Dedifferentiated amniotic fluid mesenchymal stem cell (primary cell): ENCODE measurements around the gene ENC1.
"Not testable (repeated sequence)": the region's sequence is repeated elsewhere in the genome, so short reads cannot be mapped to it uniquely, and the experiment has no call there.

ENCODE experiments used
- DNase-seq: peaks from one replicate; pipeline ENCODE4 v3.0.0-alpha.2; 2016; ENCODE audit errors: extremely low spot score

ENC1 gene, protein sequence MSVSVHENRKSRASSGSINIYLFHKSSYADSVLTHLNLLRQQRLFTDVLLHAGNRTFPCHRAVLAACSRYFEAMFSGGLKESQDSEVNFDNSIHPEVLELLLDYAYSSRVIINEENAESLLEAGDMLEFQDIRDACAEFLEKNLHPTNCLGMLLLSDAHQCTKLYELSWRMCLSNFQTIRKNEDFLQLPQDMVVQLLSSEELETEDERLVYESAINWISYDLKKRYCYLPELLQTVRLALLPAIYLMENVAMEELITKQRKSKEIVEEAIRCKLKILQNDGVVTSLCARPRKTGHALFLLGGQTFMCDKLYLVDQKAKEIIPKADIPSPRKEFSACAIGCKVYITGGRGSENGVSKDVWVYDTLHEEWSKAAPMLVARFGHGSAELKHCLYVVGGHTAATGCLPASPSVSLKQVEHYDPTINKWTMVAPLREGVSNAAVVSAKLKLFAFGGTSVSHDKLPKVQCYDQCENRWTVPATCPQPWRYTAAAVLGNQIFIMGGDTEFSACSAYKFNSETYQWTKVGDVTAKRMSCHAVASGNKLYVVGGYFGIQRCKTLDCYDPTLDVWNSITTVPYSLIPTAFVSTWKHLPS

DNA sequence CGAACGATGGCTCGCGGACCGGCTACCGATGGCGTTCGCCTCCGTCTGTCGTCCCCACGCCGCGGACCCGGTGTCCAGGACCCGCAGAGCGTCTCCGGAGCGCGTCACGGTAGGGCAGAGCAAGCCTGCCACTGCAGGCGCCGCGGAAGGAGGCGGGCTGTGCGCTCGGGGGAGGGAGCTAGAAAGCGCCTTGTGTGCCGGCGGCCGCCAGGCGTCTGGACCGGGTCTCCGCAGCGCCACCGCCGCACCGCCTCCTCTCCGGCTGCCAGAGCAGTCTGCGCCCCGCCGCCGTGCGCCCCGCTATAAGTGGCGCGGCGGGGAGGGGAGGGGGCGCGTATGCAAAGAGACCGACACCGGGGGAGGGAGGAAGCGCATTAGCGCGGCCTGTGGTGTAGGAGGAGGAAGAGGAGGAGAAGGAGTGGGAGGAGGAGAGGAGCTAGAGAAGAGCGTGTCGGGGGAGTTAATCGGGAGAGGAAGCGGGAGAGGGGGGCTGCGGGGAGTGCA lies at the start of gene ENC1:
TSS of gene ENC1 (minus strand) at position 279 of the 504 bp plus-strand sequence. CDS start 4,243 bp downstream, outside the sequence.
- DNase-seq: peak; percentile 70

DNA sequence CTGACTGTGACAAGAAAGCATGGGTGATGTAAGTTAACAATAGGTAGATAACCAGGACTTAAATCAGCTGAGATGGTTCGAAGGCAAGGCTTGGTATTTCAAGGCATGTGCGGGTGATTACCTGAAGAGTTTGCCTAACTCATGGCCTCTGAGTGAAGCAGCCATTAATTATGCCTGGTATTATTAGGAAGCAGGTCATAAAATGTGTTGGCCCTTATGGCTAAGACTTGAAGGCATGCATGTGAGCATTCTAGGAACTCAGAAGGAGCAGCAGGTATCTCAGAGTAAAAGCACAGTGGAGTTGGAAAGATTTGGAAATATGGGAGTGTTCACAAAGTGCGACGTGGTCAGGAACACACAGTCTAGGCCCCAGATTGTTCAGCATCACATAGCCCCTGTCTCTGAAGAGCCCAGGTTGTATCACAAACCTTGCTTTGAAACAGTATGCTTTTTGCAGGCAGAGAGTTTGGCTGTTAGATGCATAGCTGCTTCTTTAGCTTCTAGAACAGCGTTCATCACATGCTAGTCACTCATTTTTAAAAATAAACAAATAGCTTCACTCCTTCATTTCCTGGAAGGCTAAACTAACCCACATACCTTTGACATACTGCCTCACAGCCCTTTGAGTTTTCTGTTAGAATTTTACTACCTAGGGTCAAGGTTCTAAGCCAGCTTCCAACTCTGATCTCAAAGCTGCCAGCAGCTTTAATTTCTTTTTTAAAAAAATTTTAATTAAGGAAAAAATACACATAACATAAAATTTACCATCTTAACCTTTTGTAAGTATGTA lies 46.6 kb upstream of the ENC1 start:
- DNase-seq: no peak

DNA sequence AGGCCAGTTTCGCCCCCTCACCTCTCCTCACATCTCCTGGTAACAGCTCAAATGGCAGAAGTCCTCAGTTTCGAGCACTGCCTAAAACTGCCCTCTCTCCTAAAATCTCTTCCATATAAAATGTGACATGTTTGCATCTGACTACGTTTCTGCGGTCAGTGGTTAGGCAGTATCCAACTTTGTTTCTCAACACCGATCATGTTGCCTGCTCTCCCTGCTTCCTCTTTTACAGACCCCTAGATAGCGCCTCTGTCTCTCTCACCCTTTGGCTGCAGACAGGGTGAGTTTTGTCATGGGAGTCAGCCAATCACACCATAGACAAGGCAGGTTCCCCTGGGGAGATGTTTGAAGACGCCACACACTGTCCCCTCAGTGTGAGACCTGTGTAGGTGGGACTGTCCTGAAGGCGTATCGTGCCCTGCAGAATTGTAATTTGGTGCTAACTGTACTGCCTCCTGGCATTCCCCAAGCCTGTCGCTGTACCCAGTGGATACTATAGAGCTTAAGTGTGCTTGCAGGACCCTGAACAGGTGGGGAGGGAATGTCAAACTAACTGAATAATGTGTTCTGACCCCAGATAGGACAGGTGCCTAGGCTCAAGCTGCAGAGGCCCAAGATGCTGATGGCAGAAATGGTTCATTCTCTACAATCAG lies 45.6 kb upstream of the ENC1 start:
- no peak for DNase-seq

DNA sequence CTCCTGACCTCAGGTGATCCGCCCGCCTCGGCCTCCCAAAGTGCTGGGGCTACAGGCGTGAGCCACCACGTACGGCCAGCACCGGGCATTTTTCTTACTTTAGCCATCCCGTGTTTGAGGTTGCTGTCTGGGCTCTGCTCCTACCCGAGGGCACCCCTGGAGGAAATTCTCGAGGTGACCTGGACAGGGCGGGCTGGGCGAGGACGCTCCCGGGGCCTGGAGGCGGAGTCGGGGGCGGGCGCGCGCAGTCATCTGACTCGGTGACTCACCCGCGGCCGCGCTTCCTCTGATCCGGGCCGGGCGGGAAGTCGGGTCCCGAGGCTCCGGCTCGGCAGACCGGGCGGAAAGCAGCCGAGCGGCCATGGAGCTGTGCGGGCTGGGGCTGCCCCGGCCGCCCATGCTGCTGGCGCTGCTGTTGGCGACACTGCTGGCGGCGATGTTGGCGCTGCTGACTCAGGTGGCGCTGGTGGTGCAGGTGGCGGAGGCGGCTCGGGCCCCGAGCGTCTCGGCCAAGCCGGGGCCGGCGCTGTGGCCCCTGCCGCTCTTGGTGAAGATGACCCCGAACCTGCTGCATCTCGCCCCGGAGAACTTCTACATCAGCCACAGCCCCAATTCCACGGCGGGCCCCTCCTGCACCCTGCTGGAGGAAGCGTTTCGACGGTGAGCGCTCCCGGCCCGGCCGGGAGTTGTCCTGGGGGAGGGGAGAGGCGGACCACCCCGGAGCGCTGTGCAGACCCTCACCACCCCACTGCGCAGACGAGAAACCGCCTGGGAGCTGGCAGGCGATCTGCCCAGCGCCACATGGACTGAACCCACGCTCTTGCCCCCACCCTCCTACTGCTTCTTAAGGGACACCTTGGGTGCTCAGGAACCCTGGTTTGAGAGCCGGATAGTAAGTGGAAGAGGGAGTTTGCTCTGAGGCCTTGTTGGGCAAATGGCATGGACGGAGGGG lies 44.6 kb upstream of the ENC1 start, which contains the start of gene HEXB:
TSS of gene HEXB (plus strand) at position 334 of the 952 bp plus-strand sequence. CDS start at position 362, 28 bp downstream.
- DNase-seq: peak; percentile 71

DNA sequence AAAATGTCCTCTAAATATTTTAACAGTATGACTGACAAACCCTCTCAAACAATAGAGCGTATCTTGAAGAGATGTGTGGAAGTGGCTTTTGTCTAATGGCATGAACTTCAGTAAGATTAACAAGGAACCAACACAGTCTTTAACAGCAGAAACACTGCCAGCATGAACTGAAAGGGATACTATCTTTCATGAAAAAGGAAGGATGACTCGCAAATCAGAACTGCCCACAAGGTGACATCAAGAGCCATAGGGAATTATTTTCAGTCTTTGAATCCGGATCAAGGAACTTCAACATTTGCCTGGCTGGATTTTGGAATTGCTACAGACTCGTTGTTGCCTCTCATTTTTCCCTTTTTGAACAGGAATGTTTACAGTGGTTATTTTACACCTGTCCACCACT lies 39.4 kb upstream of the ENC1 start:
- no peak for DNase-seq

DNA sequence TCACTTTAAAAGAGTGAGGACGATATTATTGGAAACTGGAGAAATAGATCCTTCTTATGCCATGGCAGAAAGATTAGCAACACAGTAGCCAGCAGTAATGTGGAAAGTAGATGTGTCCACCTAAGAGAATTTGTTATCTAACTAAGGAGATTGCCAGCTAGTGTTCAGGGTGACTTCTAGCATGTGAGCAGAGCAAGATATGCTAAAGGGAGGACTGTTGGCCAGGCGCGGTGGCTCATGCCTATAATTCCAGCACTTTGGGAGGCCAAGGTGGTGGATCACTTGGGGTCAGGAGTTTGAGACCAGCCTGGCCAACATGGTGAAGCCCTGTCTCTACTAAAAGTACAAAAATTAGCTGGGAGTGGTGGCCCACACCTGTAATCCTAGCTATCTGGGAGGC lies 38.8 kb upstream of the ENC1 start:
- not testable (repeated sequence) for DNase-seq

DNA sequence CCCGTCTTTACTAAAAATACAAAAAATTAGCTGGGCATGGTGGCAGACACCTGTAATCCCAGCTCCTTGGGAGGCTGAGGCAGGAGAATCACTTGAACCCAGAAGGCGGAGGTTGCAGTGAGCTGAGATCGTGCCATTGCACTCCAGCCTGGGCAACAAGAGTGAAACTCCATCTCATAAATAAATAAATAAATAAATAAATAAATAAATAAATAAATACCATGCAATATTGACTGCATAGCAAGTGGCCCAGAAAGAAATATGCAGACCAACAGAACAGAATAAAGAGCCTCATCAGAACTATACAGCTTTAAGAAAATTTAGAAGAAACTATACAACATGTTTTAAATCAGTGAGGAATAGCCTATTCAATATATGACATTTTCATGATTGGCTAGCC lies 37.6 kb upstream of the ENC1 start:
- not testable (repeated sequence) for DNase-seq

DNA sequence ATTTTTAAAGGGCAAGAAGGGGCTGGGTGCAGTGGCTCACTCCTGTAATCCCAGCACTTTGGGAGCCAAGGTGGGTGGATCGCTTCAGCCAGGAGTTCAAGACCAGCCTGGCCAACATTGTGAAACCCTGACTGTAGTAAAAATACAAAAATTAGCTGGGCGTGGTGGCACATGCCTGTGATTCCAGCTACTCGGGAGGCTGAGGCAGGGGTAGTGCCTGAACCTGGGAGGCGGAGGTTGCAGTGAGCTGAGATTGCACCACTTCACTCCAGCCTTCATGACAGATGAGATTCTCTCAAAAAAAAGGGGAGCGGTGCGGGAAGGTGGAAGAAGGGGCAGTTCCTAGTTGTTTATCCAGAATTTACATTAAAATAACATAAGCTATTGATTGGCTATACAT lies 35.9 kb upstream of the ENC1 start:
- not testable (repeated sequence) for DNase-seq

DNA sequence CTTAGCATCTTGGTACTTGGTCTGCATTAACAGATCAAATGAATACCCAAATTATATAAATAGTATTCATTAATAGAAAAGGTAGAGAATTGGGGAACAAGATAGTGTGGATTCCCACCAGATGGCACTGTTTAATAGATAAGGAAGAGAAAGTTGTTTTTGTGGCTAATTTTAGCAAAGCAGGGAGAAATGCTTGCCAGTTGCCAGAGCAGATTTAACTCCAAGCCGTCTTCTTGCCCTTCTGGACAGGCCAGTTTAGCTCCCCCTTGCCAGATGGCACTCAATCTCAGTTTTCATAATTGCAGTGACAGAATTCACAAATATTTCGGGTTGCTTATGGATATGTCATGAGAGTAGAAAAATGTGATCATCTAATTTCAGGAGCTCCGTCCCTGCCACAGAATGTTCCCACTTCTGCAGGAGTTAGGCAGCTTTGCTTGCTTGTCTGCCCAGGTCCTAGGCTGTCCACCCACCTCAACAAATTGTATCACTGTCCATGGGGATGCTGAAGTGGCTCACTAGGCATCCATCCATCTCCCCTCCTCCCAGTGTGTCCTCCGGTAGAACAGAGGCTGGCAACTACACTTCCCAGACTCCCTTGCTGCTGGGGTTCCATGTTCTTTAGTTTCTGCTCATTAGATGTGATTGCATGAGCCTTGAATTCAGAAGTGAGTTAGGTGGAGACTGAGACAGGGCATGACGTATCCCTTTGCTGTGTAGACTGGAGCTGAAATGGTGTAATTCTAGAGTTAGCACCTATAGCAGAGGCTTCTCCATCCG lies 32.7 kb upstream of the ENC1 start:
- peak; percentile 58 for DNase-seq

DNA sequence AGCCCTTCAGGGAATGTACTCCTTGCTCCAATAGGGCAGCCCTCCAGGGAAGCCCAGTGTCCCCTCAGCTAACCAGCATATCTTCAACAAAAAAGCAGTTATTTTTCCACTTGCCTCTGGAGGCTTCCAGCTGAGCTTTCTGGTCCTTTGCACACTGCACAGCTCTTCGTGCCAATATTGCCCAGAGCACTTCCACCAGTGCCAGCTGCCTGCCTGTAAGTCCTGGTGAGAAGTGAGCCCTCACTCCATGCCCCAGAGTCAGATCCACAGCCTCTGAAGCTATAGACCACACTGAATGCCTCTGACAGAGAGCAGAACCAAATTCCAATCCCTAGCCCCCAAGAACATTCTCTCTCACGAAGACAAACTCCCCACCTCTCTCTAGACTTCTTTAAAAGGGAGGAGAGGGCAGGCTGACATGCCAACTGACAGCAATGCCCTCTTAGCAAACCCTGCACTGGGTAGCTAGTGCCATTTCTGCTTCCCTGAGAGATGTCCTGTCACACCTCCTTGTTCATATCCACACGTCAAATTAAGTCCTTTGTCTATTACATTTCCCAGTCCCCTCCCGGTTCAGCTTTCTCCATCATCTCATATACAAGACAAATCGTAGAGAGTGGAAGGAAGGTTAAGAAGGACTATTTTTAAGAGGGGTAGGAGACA lies 31.8 kb upstream of the ENC1 start:
- DNase-seq: no peak

DNA sequence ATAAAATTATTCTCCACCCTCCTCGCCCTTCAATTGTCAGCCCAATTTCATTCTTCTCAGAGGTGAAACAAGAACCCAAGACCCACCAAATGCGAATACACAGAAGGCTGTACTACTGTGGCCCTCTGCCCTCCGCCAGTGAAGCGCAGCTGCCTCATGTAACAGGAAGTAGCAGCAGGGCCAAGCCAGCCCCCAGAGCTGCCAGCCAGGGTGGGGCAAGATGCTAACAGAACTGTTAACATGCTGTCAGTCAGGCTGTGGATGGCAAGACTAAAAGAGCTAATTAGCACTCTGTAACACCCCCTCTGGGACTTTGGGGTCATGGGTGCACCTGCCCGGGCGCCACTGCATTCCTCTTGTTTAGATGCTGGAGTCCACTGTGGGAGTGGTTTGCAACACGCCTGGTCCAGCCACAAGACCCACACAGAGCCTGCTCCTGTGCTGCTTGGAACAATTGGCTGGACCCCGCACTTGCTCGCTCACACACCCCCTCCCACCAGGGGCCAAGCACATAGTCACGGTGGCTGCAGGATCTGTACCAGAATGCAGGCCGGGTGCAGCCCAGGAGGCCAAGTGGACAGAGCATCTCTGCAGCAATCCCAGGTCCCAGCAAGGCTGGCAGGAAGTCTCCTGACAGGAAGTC lies 30.0 kb upstream of the ENC1 start:
- no peak for DNase-seq

DNA sequence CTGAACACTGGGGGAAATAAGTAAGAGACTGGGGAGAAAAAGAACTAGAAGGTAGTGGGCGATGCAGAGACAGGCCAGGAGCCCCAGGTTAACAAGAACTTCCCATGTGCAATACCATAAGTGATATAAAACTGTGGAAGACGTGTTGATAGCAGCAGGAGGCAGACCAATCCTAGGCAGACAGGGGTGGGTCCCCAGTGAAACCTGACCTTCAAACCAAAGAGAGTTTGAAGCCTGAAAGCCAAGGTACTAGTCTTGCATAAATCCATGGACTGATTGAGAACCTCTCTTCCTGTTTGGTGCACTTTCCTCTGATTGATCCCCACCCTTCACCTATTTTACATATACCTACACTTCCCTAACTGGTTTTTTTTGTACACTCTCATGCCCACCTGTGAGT lies 29.3 kb upstream of the ENC1 start:
- no peak for DNase-seq

DNA sequence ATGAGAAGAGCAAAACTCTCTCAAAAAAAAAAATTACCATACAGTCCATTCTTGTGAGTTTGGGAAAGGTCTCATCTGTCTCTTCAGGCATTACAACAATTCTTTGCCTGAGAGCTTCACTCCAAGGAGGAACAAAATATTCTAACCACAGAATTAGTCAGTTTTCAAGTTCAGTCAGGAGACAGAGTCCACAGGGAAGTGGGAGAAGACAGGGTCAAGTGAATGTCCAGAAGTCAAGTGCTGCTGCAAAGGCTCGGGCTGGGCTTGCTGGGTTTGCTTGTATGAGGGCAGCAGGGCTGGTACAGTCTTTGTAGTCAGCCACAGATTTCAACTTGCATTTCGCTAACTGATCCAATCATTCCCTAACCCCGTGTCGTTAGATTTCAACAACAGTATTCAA lies 26.9 kb upstream of the ENC1 start:
- DNase-seq: no peak

DNA sequence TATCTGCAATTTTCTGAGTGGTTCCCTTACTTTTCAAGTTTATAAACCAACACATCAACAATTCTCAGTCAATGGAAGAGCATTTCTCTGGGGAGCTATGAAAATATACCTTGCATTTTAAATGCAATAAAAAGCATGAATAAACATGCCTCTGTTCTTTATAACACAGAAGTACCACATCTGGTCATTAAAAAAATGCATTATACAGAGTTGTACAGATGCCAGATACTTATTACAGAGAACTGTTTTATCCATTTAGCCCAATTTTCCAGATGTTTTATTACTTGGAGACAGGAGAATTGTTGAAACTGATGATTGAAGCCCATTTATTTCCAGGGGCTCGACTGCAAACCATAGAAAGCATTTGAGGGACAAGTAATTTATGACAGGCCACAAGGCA lies 25.3 kb upstream of the ENC1 start:
- DNase-seq: no peak

DNA sequence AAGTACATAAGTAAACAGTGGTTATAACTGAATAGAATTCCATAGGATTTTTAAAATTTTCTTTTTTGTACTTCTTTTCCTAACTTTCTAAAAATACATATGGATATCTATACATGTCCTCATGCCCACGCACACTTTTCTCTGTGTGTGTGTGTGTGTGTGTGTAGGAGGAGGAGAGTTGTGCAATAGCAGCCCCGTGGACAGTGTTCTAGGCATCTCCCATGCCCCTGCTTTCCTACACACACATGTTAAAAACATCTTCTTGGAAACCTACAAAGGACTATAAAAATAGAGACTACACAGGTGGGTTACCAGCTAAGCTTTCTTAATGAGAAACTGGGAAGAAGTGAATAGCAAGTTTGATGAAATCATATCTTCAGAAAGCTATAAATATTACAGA lies 24.7 kb upstream of the ENC1 start:
- no peak for DNase-seq

DNA sequence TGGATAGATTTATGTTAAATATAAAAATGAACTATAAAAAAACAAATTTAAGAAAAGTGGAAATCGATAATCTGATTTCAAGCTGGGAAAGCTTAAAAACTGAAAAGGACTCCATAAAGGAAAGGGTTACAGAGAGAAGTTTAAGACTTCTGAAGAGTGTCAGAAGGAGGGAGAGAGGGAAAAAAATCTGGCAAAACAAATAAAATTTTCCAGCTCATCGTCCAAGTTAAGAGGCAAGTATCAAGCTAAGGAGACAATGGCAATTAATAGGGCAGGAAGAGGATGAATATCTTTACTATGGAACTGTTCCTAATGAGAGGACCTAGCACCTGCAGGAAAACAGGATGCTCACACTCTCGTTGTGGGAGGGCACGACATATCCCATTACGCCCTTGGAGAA lies 24.0 kb upstream of the ENC1 start:
- no peak for DNase-seq

DNA sequence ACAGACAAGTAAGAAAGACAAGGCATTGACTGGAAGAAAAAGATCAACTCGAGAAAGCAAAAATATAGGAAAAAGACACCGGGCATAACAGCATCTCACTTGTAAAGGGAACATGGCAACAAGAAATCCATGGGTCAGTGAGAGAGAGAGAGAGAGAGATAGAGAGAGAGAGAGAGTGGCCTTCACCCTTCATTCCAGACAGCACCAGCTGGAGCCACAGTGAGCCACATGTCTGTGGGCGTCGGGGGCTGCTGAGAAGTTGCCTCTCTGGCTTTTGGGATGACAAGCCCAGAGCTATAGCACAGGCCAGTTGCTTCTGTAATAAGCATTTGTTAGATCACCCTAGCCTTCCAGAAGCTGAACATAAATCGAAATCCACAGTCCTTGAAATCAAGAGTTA lies 20.3 kb upstream of the ENC1 start:
- DNase-seq: no peak

DNA sequence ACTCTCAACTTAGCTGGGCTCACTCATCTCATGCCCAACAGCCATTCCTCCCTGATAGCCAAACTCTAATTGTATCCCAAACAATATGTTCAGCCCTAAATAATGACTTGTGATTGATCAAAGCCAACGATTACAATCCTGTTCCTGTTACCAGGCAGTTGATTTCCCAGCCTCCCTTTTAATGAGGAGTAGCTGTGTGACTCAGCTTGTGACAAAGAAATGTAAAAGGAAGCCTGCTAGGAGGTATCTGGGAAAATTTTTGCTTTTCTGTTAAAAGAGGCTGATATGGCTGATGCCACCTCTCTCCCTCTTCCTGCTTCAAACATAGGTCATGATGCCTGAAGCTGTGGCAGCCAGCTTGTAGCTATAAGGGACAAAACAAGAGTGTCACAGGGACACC lies 19.6 kb upstream of the ENC1 start:
- no peak for DNase-seq

DNA sequence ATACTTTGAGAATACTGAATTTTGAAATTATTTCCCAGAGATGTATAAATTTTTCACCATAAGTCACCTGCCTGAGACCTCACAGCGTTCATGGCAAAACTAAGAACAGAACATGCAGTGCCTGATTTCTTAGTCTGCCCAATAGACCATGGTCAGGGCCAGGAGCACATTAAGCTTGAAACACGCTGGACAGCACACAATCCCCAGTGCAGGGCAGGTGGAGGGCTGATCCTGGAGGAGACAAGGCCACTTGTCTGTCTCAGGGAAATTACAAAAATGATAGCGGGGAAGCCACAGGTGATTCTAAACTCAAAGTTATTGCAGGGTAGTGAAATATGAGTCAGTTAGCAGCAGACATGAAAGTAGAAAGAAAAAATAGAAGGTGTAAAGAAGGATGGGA lies 18.6 kb upstream of the ENC1 start:
- DNase-seq: no peak
